ENCODE measurements around the gene ENTREP1.

- TF ChIP-seq EP300 (IDR thresholded peaks at IDR 0.05) (no peak), CTCF (IDR thresholded peaks at IDR 0.05) (no peak)
Measured at GRCh38 chr9:69429281-69429680, 104.3 kb downstream of the ENTREP1 start.

Measured in ovary (tissue), 3 donors.